Measurements from ENCODE around the gene EZH2. TPM values are rescaled to one million over a fixed set of nuclear protein-coding genes. Genes with fewer than 3 reads are reported as not detected.

EZH2 gene
- polyA plus RNA-seq, 2 of the 4 experiments (the other 2 are of a cell fraction): 36.6 to 45.7 TPM

DNA sequence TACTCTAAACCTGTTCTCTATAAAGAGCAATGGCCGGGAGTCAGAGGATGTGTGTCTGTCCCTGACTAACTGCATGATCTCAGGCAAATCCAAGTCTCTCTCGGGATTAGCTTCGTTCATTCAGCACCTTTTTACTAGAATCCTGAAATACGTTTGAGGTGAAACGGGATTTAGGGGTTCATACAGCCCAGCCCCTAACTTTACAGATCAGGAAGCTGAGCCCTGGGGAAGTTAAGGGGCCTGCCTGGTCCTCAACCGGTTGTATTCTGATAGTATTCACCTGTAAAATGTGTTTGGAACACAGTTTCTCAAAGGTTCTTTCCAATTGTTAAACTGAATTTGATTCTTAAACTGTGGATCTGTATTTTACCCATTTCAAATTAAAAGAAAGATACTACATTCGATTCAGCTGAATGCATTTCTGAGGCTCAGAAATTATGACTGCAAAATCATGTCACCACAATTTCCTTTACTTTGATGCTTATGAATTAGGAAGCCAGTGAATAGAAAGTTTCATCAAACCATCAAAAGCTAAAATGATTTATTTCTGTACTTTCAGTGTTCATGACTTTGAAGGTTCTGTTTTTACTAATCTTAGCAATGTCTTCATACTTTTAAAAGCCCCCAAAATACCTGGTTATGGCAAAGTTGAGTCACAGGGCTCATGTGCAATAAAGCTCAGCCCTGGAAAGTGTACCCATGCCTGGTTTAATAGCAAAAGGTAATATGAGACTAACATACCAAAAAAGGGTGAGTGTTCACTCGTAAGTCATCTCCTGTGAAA lies 28.9 kb upstream of the EZH2 start (continued):
- TF ChIP-seq, protein P1, sequence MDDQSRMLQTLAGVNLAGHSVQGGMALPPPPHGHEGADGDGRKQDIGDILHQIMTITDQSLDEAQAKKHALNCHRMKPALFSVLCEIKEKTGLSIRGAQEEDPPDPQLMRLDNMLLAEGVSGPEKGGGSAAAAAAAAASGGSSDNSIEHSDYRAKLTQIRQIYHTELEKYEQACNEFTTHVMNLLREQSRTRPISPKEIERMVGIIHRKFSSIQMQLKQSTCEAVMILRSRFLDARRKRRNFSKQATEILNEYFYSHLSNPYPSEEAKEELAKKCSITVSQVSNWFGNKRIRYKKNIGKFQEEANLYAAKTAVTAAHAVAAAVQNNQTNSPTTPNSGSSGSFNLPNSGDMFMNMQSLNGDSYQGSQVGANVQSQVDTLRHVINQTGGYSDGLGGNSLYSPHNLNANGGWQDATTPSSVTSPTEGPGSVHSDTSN (IDR thresholded peaks at IDR 0.05): no peak
- TF ChIP-seq SREBF2 (IDR thresholded peaks at IDR 0.05) (no peak), HOXB13 (CRISPR knock-in tag; IDR thresholded peaks at IDR 0.05; ENCODE audit: low read depth) (no peak), RARB (CRISPR knock-in tag; IDR thresholded peaks at IDR 0.05) (no peak)

DNA sequence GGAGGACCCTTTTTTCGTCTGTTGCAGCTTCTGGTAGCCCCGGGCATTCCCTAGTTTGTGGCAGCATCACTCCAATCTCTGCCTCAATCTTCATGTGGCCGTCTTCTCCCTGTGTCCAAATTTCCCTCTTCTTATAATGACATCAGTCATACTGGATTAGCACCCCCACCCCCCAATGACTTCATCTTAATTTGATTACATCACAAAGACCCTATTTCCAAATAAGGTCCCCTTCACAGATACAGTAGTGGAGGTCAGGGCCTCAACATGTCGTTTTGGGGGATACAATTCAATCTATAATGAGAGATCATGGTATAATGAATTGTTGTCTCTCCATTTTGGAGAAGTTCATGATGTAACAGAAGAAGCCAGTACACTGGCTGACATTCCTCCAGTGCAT lies 28.1 kb upstream of the EZH2 start:
- FAIRE-seq (no peak), ATAC-seq (no peak), DNase-seq (ENCODE audit: low read depth in 1 of 2, low spot score in 1 of 2) (no peak)
- WGBS (ENCODE audit: missing lambda C conversion rate): 67% methylated on average over 4 of the region's 4 CpGs
- Histone ChIP-seq H3K9me3 (no peaks in the 10 kb centered on the region), H3K4me3 (no peak overlapping the region), H3K27ac (no peak overlapping the region), H3K4me1 (peaks cover 26% of the 10 kb centered on the region), H3K4me2 (no peak overlapping the region)
- POLR2A ChIA-PET: no interaction called here
- CTCF ChIA-PET: no interaction called here
- TF ChIP-seq NR3C1 (IDR thresholded peaks at IDR 0.05) (no peak), NPAS2 (CRISPR knock-in tag; IDR thresholded peaks at IDR 0.05; ENCODE audit: borderline replicate concordance) (no peak), CHD4 (IDR thresholded peaks at IDR 0.05; ENCODE audit: borderline replicate concordance) (no peak), CBX8 (IDR thresholded peaks at IDR 0.05) (no peak), CEBPB (IDR thresholded peaks at IDR 0.05) (no peak), KDM1A (IDR thresholded peaks at IDR 0.05; ENCODE audit: low read depth) (no peak)
- TF ChIP-seq, protein P2, sequence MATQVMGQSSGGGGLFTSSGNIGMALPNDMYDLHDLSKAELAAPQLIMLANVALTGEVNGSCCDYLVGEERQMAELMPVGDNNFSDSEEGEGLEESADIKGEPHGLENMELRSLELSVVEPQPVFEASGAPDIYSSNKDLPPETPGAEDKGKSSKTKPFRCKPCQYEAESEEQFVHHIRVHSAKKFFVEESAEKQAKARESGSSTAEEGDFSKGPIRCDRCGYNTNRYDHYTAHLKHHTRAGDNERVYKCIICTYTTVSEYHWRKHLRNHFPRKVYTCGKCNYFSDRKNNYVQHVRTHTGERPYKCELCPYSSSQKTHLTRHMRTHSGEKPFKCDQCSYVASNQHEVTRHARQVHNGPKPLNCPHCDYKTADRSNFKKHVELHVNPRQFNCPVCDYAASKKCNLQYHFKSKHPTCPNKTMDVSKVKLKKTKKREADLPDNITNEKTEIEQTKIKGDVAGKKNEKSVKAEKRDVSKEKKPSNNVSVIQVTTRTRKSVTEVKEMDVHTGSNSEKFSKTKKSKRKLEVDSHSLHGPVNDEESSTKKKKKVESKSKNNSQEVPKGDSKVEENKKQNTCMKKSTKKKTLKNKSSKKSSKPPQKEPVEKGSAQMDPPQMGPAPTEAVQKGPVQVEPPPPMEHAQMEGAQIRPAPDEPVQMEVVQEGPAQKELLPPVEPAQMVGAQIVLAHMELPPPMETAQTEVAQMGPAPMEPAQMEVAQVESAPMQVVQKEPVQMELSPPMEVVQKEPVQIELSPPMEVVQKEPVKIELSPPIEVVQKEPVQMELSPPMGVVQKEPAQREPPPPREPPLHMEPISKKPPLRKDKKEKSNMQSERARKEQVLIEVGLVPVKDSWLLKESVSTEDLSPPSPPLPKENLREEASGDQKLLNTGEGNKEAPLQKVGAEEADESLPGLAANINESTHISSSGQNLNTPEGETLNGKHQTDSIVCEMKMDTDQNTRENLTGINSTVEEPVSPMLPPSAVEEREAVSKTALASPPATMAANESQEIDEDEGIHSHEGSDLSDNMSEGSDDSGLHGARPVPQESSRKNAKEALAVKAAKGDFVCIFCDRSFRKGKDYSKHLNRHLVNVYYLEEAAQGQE (IDR thresholded peaks at IDR 0.05): no peak
- TF ChIP-seq, protein P3, sequence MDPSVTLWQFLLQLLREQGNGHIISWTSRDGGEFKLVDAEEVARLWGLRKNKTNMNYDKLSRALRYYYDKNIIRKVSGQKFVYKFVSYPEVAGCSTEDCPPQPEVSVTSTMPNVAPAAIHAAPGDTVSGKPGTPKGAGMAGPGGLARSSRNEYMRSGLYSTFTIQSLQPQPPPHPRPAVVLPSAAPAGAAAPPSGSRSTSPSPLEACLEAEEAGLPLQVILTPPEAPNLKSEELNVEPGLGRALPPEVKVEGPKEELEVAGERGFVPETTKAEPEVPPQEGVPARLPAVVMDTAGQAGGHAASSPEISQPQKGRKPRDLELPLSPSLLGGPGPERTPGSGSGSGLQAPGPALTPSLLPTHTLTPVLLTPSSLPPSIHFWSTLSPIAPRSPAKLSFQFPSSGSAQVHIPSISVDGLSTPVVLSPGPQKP (IDR thresholded peaks at IDR 0.05; ENCODE audit: low read depth, low read length): no peak
- TF ChIP-seq, protein P4, sequence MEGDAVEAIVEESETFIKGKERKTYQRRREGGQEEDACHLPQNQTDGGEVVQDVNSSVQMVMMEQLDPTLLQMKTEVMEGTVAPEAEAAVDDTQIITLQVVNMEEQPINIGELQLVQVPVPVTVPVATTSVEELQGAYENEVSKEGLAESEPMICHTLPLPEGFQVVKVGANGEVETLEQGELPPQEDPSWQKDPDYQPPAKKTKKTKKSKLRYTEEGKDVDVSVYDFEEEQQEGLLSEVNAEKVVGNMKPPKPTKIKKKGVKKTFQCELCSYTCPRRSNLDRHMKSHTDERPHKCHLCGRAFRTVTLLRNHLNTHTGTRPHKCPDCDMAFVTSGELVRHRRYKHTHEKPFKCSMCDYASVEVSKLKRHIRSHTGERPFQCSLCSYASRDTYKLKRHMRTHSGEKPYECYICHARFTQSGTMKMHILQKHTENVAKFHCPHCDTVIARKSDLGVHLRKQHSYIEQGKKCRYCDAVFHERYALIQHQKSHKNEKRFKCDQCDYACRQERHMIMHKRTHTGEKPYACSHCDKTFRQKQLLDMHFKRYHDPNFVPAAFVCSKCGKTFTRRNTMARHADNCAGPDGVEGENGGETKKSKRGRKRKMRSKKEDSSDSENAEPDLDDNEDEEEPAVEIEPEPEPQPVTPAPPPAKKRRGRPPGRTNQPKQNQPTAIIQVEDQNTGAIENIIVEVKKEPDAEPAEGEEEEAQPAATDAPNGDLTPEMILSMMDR (IDR thresholded peaks at IDR 0.05): no peak
- TF ChIP-seq, protein P5, sequence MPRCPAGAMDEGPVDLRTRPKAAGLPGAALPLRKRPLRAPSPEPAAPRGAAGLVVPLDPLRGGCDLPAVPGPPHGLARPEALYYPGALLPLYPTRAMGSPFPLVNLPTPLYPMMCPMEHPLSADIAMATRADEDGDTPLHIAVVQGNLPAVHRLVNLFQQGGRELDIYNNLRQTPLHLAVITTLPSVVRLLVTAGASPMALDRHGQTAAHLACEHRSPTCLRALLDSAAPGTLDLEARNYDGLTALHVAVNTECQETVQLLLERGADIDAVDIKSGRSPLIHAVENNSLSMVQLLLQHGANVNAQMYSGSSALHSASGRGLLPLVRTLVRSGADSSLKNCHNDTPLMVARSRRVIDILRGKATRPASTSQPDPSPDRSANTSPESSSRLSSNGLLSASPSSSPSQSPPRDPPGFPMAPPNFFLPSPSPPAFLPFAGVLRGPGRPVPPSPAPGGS (IDR thresholded peaks at IDR 0.05): no peak

DNA sequence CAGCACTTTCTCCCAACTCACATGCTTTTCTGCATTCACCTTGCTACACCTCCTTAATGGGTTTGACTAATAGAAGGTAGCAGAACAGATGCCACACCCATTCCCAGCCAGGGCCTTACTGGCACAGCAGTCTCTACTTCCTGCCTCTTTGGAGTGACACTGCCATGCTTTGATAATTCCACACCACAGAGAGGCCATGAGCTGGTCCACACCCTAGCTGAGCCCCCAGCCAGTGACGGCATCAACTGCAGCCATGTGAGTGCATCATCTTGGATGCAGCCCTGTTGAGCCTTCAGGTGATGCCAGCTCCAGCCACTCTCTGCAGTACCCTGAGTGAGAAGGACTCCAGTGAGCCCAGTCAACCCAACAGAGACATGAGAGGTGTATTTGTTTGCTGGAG lies 27.5 kb upstream of the EZH2 start:
- Histone ChIP-seq H3K9me3 (no peaks in the 10 kb centered on the region), H3K27ac (no peak overlapping the region), H3K4me1 (peaks cover 26% of the 10 kb centered on the region), H3K4me3 (no peak overlapping the region), H3K4me2 (no peak overlapping the region)
- CTCF ChIA-PET: no interaction called here
- POLR2A ChIA-PET: no interaction called here
- DNase-seq (ENCODE audit: low read depth in 1 of 2, low spot score in 1 of 2): no peak
- ATAC-seq: 0 out of 6 replicates have a peak, but pooled peaks of 1 of the 2 experiments have one; percentile 8
- WGBS (ENCODE audit: missing lambda C conversion rate): no CpG with 5 or more reads among the region's 1 CpG
- FAIRE-seq: no peak
- TF ChIP-seq ZNF302 (CRISPR knock-in tag; IDR thresholded peaks at IDR 0.05) (no peak), POLR2AphosphoS2 (conservative IDR thresholded peaks at IDR 0.05; ENCODE audit: low read length) (no peak), EHMT2 (IDR thresholded peaks at IDR 0.05; ENCODE audit: low read depth) (no peak), MAZ (IDR thresholded peaks at IDR 0.05; ENCODE audit: borderline replicate concordance, low read depth, low read length) (no peak), EP300 (IDR thresholded peaks at IDR 0.05) (no peak), ZSCAN20 (CRISPR knock-in tag; IDR thresholded peaks at IDR 0.05) (no peak), GATA3 (IDR thresholded peaks at IDR 0.05; ENCODE audit: borderline replicate concordance) (no peak), TP53 (CRISPR knock-in tag; IDR thresholded peaks at IDR 0.05) (no peak), HDAC2 (IDR thresholded peaks at IDR 0.05) (no peak), CBX2 (IDR thresholded peaks at IDR 0.05; ENCODE audit: borderline replicate concordance, low read depth) (no peak), CHD2 (IDR thresholded peaks at IDR 0.05; ENCODE audit: low read length, partially characterized antibody) (no peak), EHF (CRISPR knock-in tag; IDR thresholded peaks at IDR 0.05) (no peak)
- TF ChIP-seq, protein P6, sequence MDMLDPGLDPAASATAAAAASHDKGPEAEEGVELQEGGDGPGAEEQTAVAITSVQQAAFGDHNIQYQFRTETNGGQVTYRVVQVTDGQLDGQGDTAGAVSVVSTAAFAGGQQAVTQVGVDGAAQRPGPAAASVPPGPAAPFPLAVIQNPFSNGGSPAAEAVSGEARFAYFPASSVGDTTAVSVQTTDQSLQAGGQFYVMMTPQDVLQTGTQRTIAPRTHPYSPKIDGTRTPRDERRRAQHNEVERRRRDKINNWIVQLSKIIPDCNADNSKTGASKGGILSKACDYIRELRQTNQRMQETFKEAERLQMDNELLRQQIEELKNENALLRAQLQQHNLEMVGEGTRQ (IDR thresholded peaks at IDR 0.05): no peak
